SIG-M5 treated with dmso at 0.1 percent for 504 hours (cell line): ENCODE measurements around the gene SERPINA4.

ENCODE experiments used
- DNase-seq: peaks from one replicate; lab custom pipeline; 2025; ENCODE audit not compliant: unreplicated experiment; lab: John Stamatoyannopoulos, UW

The SERPINA4 gene

DNA sequence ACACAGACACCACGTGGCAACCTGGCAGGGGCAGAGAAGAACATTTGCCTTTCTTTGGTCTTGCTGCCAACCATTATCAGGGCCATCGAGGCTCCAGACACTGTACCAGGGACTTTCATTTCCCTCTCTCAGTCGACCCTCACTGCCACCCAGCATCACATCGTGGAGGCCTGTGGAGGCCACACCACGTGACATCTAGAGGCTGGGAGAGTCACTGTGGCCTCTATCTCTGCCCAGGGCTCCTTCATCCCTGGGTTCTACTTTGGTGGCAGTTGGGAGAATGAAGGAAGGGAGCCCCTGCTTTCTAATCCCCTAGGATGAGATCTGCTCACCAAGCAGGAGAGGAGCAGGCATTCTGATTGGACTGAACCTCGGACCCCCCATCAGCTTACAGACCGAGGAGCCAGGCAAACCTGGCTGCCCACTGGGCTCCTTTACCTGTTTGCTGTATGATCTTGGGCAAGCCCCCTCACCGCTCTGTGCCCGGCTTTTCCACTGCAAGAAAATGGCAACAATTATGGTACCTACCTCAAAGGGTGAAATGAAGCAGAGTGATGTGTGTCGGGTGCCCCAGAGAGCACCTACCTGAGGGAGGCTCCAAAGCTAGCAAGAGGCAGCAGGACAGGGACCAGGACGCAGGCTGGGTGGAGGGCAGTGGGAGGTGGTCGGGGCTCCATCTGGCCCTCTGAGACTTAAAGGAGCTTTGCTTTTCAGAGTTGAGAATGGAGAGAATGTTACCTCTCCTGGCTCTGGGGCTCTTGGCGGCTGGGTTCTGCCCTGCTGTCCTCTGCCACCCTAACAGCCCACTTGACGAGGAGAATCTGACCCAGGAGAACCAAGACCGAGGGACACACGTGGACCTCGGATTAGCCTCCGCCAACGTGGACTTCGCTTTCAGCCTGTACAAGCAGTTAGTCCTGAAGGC, 52.7 kb downstream of the SERPINA4 start:
- DNase-seq: no peak

DNA sequence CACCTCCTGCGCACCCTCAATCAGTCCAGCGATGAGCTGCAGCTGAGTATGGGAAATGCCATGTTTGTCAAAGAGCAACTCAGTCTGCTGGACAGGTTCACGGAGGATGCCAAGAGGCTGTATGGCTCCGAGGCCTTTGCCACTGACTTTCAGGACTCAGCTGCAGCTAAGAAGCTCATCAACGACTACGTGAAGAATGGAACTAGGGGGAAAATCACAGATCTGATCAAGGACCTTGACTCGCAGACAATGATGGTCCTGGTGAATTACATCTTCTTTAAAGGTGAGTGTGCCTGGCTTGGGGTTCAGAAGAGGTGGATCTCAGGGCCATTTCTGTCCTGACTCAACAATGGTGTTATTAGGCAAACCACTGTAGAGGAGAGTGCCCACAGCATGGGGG, 53.6 kb downstream of the SERPINA4 start:
- DNase-seq: no peak

DNA sequence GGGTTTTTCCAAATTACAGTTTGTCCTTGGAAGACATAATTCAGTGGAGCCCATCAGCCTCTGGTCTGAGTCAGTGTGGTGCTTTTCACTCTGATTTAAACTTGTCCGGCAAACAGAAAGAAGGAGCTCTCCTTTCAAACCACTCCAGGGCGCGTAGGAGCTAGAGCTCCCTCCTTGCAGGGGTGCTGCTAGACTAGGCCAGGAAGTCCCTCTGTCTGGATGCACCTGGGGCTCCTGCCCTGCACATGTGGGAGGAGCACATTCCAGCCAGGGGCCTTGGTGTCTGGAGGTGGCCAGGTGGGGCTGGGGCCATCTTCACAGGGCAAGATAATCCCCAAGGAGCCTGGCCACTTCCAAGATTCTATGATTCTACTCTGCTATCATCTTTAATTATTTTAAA, 54.0 kb downstream of the SERPINA4 start:
- no peak for DNase-seq

DNA sequence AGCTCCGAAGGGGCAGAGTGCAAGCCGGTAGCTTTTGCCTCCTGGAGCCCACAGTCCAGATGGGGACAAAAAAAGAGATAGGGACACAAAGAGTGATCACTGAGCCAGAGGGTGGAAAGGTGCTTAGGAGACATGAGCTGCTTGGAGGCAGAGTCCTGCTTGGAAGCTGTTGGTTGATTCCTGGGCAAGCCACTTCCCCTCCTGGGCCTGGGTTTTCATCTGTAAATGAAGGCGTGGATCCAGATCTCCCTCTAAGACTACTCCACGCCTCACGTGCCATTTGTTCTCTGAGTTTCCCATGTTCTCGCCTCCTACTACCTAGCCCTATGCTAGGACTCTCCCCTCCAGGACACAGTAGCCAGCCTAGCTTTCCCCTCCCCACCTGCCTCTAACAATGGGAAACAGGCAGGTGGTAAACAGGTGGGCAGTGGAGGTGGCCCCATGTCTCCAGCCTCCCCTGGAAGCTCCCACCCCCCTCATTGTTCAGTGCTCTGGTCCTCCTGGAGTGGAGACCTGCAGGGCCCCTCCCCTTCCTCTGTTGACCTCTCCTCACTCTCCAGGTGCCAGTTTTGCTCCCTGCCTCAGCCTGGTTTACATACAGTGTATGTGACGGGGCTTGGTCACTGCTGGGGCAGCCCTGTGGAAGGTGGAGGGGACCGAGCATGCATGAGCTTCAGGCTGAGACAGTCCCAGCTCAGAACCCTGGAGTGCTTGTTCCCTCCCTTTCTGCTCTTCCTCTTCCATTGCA, 54.8 kb downstream of the SERPINA4 start:
- DNase-seq: no peak

DNA sequence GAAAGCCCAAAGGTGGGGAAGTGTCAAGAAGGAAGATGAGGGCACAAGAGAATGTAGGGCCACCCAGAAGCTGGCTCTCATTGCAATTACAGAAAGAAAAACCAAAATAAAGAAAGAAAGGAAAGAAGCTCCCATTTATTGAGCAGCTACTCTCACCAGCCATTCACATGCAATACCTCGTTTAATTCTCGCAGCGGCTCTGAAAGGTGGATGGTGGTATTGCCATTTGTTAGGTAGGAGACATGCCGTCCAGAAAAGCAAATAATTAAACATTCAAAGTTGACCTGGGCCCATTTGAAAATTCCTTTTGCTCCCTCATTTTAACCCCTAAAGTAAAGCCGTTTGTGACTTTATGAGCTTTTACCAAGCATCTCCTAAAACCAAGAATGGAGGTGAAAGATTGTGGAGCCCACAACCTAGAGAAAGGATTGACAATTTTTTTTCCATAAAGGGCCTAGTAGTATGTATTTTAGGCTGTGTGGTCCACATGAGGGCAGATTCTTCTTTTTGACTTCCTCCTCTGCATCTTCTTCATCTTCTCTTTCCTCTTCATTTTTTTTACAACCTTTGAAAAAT, 56.2 kb downstream of the SERPINA4 start:
- DNase-seq: no peak

DNA sequence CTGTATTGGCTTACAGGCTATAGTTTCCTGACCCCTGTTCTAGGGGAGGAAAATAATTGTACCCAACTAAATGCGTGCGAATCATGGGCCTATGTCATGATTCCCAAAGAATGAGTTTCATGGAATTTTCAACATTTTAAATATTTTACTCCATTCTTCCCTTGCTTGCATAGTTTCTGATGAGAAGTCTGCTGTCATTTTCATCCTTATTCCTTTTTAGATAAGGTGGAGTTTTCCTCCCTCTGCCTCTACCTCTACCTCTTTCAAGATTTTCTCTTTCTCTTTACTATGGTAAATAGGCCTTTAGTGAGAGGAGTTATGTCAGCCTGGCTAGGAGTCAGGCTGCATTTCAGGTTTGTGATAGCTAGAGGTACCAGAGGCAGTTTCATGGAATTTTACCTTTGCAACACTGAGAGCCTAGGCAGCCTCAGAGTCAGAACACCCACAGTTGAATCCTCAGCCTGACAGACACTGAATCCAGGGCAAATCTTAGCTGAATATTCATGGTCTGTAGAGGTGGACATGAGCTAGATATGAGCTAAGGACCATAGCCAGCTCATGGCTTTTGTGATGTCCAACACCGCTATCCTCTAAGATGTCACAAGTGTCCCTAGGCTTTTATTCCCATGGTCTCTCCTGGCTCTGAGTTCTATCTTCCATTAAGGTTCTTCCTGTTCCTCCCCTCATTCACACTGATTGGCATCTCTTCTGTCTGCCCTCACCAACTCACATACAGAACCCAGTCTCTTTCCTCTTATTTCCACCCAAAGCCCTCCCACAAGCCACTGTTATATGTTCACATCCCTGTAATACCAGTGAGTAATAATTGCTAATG, 57.0 kb downstream of the SERPINA4 start:
- no peak for DNase-seq

DNA sequence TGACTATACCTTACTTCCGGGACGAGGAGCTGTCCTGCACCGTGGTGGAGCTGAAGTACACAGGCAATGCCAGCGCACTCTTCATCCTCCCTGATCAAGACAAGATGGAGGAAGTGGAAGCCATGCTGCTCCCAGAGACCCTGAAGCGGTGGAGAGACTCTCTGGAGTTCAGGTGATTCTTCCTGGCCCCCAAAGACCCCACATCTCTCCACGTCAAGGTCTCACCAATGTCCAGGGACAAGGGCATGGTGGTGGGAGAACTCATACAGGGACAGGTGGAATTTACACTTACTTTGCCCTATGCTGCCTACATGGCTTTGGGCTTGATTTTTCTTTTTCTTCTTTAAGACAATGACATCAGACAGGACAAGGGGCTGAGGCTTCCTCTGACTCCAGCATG, 58.1 kb downstream of the SERPINA4 start:
- no peak for DNase-seq
